ENCODE data around the gene C12orf57.
A peak's percentile ranks its signal among the peaks of the same experiment; 100 is the strongest.

C12orf57 gene

GRCh38 chr12:6937481-6938352, 6.1 kb upstream of the C12orf57 start:
- DNase-seq (ENCODE audit: low read depth in 2 of 2), result peak; percentile 77 to 86

DNA sequence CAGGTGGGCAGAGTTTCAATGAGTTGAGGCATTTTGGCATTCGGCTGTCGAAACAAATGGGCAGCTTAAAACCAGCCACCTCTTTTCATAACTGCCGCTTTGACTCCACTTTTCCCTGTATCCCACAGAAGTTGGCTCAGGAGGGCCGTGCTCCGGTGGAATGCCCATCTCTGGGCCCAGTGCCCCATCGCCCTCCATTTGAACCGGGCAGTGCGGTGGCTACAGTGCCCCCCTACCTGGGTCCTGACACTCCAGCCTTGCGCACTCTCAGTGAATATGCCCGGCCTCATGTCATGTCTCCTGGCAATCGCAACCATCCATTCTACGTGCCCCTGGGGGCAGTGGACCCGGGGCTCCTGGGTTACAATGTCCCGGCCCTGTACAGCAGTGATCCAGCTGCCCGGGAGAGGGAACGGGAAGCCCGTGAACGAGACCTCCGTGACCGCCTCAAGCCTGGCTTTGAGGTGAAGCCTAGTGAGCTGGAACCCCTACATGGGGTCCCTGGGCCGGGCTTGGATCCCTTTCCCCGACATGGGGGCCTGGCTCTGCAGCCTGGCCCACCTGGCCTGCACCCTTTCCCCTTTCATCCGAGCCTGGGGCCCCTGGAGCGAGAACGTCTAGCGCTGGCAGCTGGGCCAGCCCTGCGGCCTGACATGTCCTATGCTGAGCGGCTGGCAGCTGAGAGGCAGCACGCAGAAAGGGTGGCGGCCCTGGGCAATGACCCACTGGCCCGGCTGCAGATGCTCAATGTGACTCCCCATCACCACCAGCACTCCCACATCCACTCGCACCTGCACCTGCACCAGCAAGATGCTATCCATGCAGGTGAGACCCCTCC, 5.2 kb upstream of the C12orf57 start:
- no peak for DNase-seq (ENCODE audit: low read depth in 2 of 2)

GRCh38 chr12:6939191-6939540, 4.7 kb upstream of the C12orf57 start:
- DNase-seq (ENCODE audit: low read depth in 2 of 2), result no peak

DNA sequence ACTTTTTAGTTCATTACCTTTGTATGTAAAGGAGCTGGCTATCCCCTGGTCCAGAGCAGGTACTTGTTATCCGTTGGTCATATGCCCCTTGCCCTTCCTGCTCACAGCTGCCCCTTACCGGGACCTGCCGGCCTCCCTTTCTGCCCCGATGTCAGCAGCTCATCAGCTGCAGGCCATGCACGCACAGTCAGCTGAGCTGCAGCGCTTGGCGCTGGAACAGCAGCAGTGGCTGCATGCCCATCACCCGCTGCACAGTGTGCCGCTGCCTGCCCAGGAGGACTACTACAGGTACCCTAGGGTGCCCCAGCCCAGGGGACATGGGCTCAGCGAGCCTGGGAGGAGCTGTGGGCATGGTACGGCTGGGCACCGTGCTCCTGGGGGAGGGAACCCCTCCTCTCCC, 2.6 kb upstream of the C12orf57 start:
- no peak for DNase-seq (ENCODE audit: low read depth in 2 of 2)

GRCh38 chr12:6941782-6942181, 2.0 kb upstream of the C12orf57 start:
- DNase-seq (ENCODE audit: low read depth in 2 of 2), result no peak

GRCh38 chr12:6942331-6942665, 1.5 kb upstream of the C12orf57 start:
- no peak for DNase-seq (ENCODE audit: low read depth in 2 of 2)

DNA sequence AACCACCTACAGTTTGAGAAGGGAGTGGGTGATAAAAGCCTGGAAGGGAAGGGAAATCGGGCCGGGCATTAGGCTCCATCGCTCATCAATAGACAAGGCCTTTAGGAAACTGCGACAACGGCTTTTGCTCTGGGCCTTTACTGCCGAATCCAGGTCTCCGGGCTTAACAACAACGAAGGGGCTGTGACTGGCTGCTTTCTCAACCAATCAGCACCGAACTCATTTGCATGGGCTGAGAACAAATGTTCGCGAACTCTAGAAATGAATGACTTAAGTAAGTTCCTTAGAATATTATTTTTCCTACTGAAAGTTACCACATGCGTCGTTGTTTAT, 467 bp upstream of the C12orf57 start:
- DNase-seq (ENCODE audit: low read depth in 2 of 2), result no peak

GRCh38 chr12:6944381-6945186, 762 bp downstream of the C12orf57 start:
- DNase-seq (ENCODE audit: low read depth in 2 of 2), result peak; percentile 63 to 71

- DNase-seq (ENCODE audit: low read depth in 2 of 2), result no peak
These were observed 1.8 kb downstream of the C12orf57 start for GRCh38 chr12:6945613-6946012.

DNA sequence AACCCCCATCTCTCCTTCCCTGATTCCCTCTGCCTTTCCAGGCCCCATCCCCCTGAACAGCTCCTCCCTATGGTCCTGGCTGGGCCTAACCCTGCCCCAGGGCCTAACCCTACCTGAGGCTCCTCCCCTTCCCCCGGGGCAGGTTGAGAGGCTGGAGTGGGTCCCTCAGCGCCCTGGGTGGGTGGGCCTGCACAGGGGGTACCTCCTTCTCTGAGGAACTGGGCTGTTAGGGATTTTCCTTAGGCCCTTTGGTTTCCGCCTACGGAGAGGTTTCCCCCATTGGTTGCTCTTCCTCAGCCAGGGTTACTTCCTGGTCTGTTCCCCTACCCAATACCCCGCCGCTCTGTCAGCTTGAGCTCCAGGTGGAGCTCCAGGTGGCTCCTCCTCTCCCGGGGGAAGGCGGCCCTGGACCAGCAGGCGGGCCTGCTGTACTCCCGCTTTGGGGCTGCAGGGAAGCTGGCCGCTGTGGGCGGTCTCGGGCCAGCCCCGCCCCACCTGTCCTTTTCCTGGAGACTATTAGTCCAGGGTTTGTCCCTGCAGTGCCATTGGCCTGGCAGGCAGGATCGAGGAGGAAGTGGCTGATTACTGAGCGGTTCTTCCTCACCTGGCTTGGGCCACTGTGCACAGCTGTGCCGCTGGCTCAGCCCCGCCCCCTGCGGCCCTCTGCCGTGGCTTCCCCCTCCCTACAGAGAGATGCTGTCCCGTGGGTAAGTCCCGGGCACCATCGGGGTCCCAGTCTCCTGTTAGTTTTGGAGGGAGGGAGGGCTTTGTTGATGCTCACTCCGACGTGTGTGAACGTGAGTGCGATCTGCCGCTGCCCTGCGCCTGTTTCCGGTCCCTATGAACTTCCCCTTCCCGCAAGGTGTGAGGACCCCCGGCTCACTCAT, 2.5 kb downstream of the C12orf57 start:
- DNase-seq (ENCODE audit: low read depth in 2 of 2), result no peak

GRCh38 chr12:6946920-6947374, 3.1 kb downstream of the C12orf57 start:
- no peak for DNase-seq (ENCODE audit: low read depth in 2 of 2)

- no peak for DNase-seq (ENCODE audit: low read depth in 2 of 2)
These were observed 3.8 kb downstream of the C12orf57 start for GRCh38 chr12:6947615-6948014.

- no peak for DNase-seq (ENCODE audit: low read depth in 2 of 2)
These were observed 5.2 kb downstream of the C12orf57 start for GRCh38 chr12:6948873-6949594.

DNA sequence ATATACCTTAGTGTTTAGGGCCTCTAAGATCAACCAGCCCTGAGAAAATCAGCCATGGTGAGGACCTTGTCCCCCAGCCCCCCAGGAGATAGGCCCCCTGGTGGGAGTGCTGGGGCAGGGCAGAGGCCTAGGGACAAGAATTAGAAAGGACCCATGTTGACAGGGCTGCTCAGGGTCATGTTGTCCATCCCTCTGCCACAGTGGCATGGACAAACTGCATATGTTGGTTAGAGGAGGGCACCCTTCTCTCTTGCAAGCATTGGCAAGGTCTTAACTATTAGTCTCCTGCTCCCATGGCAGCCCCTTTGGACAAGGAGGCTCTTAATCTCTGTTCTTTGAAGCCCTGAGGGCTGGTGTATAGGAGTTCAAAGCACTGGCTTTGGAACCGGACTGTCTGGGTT, 6.6 kb downstream of the C12orf57 start:
- no peak for DNase-seq (ENCODE audit: low read depth in 2 of 2)

GRCh38 chr12:6950811-6951540, 7.2 kb downstream of the C12orf57 start, which contains the start of gene PTPN6:
Gene PTPN6, plus strand, starts transcription at chr12:6951356. Its CDS starts 157 bp downstream, at chr12:6951513.
- no peak for DNase-seq (ENCODE audit: low read depth in 2 of 2)

GRCh38 chr12:6951551-6952120, 7.8 kb downstream of the C12orf57 start:
- DNase-seq (ENCODE audit: low read depth in 2 of 2), result no peak

- DNase-seq (ENCODE audit: low read depth in 2 of 2), result no peak
These were observed 8.5 kb downstream of the C12orf57 start for GRCh38 chr12:6952121-6952862.

DNA sequence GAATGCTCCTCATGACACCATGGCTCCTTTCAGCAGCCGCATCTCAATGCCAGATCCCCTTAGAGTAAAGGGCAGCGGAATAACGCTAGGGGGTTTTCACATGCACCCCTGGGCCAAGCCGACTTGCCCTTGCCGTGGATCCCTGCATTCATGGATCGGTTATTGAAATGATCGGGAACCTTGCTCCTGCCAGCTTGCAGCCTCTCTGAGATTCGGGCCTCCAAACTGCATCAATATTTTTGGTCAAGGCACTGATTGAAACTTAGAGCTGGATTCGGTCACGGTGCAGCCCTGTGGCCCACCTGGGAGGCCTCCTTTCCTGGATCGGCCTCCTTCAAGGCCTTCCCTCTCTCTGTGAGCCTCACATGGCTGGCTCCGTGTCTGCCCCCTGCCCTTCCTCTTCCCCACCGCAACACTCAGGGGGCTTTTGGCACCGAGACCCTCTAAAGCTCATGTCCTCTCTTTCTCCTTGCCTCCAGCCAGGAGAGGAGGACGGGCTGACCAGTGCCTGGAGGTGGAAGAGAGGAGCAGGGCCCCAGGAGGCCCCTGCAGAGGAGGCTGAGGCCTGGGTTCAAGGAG, 9.1 kb downstream of the C12orf57 start:
- no peak for DNase-seq (ENCODE audit: low read depth in 2 of 2)
